BJ (cell line): ENCODE data around the gene TLR3. TPM values are rescaled to one million over a fixed set of nuclear protein-coding genes. Genes with fewer than 3 reads are reported as not detected.

Experiments
- CTCF ChIA-PET: fragments of 350-600 bp; formaldehyde crosslinking; extraction: SDS; loops from one replicate; lab custom pipeline; 2021; ENCODE audit warnings: antibody characterized with exemption, inconsistent platforms; lab: Yijun Ruan, JAX
- POLR2A ChIA-PET: fragments of 300-600 bp; sonication (Branson Sonifier 250); formaldehyde crosslinking; extraction: SDS; loops from one replicate; lab custom pipeline; 2021; ENCODE audit warnings: antibody characterized with exemption; lab: Charles Lee
- DNase-seq: peaks from one replicate; pipeline ENCODE4 v3.0.0-alpha.2; 2011; ENCODE audit warnings: low read depth
- H3K27me3 ChIP-seq: 2 replicates; pipeline ENCODE4 v1.6.0; 2011; ENCODE audit warnings: low read length; ENCODE audit not compliant: control insufficient read depth, insufficient read depth
- H3K36me3 ChIP-seq: 2 replicates; pipeline ENCODE4 v1.5.1; 2011; ENCODE audit warnings: low read length; ENCODE audit not compliant: control insufficient read depth, insufficient read depth
- H3K4me3 ChIP-seq: 2 replicates; pipeline ENCODE4 v1.5.1; 2011; ENCODE audit warnings: low read depth, mild to moderate bottlenecking, control low read depth, low read length
- polyA plus RNA-seq: library from polyadenylated mRNA; depleted of rRNA; stranded (reverse); fragments of >200 nt; gene quantifications from 2 replicates; pipeline ENCODE4 v1.2.3, GENCODE V29; 2011
- TF ChIP-seq, protein P1 (sequence below): IDR thresholded peaks from 2 replicates; pipeline ENCODE4 v1.5.1; 2011; ENCODE audit warnings: low read depth, mild to moderate bottlenecking, control low read depth, inconsistent platforms, low read length, moderate library complexity; ENCODE audit not compliant: insufficient read depth

The TLR3 gene
- polyA plus RNA-seq, 1 experiment = 0.44 TPM

DNA sequence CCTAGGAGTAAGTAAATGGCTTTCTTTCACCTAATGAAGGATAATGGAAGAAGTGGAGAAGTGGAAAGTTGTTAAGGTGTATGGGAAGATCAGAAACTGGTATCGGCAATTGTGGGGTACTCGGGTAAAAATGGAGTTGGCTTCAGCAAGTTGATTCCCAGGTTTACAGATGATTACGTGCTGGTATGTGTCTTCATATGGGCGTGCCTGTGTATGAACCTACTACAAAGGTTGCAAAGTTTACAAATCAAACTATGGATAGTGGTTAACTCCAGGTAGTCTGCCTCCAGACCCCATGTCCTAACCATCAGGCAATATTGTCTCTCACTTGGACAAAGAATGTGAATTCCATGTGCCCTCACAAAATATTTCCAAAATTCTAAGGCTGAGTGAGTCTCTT is 773 bp downstream of the TLR3 start:
- POLR2A ChIA-PET = no interaction called here
- Histone ChIP-seq H3K36me3 (no peaks in the 10 kb centered on the region), H3K27me3 (no peaks in the 10 kb centered on the region), H3K4me3 (no peak overlapping the region)
- CTCF ChIA-PET = interaction anchor here (1.0 kb wide), 1 partner anchor 32 kb away, joined by 3 read pairs; no protein-coding TSS in a partner anchor
- DNase-seq = no peak
- TF ChIP-seq, protein P1, sequence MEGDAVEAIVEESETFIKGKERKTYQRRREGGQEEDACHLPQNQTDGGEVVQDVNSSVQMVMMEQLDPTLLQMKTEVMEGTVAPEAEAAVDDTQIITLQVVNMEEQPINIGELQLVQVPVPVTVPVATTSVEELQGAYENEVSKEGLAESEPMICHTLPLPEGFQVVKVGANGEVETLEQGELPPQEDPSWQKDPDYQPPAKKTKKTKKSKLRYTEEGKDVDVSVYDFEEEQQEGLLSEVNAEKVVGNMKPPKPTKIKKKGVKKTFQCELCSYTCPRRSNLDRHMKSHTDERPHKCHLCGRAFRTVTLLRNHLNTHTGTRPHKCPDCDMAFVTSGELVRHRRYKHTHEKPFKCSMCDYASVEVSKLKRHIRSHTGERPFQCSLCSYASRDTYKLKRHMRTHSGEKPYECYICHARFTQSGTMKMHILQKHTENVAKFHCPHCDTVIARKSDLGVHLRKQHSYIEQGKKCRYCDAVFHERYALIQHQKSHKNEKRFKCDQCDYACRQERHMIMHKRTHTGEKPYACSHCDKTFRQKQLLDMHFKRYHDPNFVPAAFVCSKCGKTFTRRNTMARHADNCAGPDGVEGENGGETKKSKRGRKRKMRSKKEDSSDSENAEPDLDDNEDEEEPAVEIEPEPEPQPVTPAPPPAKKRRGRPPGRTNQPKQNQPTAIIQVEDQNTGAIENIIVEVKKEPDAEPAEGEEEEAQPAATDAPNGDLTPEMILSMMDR = no peak

DNA sequence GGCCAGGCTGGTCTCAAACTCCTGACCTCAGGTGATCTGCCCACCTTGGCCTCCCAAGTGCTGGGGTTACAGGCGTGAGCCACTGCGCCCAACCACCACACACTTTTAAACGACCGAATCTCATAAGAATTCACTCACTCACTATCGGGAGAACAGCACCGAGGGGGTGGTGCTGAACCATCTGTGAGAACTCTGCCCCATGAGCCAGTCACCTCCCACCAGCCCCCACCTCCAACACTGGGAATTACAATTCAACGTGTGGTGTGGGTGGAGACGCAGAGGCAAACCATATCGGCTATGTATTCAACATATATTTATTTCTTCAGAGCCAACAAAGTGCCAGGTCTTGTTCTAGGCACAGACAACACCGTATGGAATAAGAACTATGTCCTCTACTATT is 3.6 kb downstream of the TLR3 start:
- H3K27me3 ChIP-seq = no peaks in the 10 kb centered on the region
- no peak for DNase-seq
- TF ChIP-seq, protein P1 = no peak
- ChIA-PET CTCF (interaction anchor here (1.2 kb wide), 1 partner anchor 34 kb away, joined by 3 read pairs; no protein-coding TSS in a partner anchor), POLR2A (no interaction called here)
- H3K4me3 ChIP-seq = no peak overlapping the region
- no peaks in the 10 kb centered on the region for H3K36me3 ChIP-seq

DNA sequence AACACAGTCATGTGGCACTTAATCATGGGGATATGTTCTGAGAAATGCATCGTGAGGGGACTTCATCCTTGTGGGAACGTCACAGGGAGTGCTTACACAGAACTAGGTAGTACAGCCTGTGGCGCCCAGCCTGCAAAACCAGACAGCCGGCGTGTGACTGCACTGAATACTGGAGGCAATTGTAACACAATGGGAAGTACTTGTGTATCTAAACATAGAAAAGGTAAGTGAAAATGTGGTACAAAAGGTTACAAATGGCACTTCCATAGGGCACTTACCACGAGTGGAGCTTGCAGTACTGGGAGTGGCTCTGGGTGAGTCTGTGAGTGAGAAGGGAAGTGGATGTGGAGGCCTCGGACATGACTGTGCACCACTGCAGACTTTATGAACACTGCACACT is 5.2 kb downstream of the TLR3 start:
- TF ChIP-seq, protein P1 = no peak
- no peak for DNase-seq
- ChIA-PET POLR2A (no interaction called here), CTCF (no interaction called here)
- Histone ChIP-seq H3K27me3 (no peaks in the 10 kb centered on the region), H3K4me3 (no peak overlapping the region), H3K36me3 (no peaks in the 10 kb centered on the region)

DNA sequence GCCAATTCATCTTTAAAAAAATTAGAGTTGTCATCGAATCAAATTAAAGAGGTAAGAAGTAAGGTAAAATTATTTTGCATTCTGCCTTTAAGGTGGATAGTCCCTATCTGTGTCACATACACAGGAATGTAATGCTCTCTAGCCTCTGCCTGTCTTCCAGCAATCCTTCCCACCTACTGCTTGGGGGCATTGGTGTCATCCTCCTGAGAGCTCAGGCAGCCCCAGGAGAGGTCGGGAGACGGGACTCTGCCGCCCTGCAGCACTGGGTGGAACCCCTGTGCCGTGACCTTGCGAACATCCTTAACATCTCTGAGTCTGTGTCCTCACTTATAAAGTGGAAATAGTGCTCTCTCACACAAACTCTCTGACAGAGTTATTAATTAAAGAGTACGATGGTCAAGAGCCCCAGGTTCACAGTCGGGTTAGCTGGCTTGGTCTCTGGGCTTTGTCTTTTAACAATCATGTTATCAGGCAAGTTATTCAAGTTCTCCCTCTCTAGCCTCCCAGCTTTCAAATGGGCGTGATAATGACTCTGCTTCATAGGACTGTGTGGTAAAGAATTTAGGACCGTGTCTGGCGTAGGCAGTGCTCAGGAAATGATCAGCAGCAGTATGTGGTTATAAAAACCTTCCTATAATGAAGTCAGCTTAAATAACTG is 10.2 kb downstream of the TLR3 start:
- TF ChIP-seq, protein P1 = no peak
- no peaks in the 10 kb centered on the region for H3K27me3 ChIP-seq
- ChIA-PET CTCF (interaction anchor here (1.0 kb wide), 1 partner anchor 11 kb away, joined by 3 read pairs; the partner anchor contains the start of gene TLR3), POLR2A (no interaction called here)
- no peaks in the 10 kb centered on the region for H3K36me3 ChIP-seq
- H3K4me3 ChIP-seq = no peak overlapping the region
- no peak for DNase-seq

DNA sequence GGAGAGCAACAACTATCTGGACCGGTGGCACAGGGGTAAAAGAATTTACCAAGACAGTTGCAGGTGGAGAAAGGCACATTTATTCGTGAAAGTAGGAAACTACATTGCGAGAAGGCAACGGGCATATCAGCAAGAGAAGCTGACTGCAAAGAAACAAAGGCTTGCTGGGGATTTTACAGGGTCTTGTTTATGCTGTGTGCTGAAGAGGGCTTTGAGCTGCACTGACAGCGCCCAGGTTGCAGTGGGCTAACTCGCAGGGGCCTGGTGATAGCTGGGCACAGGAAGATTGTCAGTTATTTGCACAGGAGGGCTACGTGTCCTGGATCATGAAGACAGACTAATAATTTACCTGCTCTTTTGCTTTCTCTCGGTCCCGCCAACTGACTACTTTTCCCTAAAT is 10.7 kb downstream of the TLR3 start:
- CTCF ChIA-PET = no interaction called here
- no peak for DNase-seq
- TF ChIP-seq, protein P1 = no peak
- no peaks in the 10 kb centered on the region for H3K27me3 ChIP-seq
- POLR2A ChIA-PET = no interaction called here
- no peaks in the 10 kb centered on the region for H3K36me3 ChIP-seq
- no peak overlapping the region for H3K4me3 ChIP-seq
